ENCODE results near the gene LRMDA.

DNA sequence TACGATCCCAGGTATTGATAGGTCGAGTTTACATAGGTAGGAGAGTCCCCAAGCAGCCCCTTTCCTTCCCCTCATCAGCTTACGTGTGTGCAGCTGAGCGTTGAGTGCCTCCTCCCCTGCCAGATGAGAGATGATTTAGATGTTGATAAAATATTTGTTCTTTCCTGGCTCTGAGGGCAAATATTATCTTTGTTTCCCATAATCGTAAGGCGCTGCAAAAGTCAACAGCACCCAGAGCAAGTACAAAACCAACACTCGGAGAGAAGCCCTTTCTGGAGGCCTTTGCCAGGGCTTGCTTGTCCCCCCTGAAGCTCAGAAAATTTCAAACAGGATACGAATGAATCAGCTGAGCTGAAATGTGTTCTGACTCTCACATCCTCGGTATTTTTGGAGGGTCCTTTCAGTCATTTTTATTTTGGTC, 683.2 kb downstream of the LRMDA start:
- TF ChIP-seq, protein P1, sequence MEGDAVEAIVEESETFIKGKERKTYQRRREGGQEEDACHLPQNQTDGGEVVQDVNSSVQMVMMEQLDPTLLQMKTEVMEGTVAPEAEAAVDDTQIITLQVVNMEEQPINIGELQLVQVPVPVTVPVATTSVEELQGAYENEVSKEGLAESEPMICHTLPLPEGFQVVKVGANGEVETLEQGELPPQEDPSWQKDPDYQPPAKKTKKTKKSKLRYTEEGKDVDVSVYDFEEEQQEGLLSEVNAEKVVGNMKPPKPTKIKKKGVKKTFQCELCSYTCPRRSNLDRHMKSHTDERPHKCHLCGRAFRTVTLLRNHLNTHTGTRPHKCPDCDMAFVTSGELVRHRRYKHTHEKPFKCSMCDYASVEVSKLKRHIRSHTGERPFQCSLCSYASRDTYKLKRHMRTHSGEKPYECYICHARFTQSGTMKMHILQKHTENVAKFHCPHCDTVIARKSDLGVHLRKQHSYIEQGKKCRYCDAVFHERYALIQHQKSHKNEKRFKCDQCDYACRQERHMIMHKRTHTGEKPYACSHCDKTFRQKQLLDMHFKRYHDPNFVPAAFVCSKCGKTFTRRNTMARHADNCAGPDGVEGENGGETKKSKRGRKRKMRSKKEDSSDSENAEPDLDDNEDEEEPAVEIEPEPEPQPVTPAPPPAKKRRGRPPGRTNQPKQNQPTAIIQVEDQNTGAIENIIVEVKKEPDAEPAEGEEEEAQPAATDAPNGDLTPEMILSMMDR (optimal IDR thresholded peaks at IDR 0.05 in 1 of 3, IDR thresholded peaks at IDR 0.05 in 1 of 3, conservative IDR thresholded peaks at IDR 0.05 in 1 of 3; ENCODE audit: extremely low read depth in 1 of 3, insufficient read depth in 2 of 3, low read length in 3 of 3), result no peak
- TF ChIP-seq EZH2 (IDR thresholded peaks at IDR 0.05; ENCODE audit: low read length), result no peak

Data from keratinocyte (primary cell).